Neural progenitor cell (in vitro differentiated cells): ENCODE data around the gene SHROOM4.

ENCODE experiments used
- EZH2 ChIP-seq: fragments of 200-600 bp; sonication (generic); IDR thresholded peaks from 2 replicates; pipeline ENCODE4 v1.6.1; 2017; ENCODE audit warnings: antibody characterized with exemption, mild to moderate bottlenecking, moderate library complexity
- TF ChIP-seq, protein P1 (sequence below): fragments of 200-600 bp; sonication (generic); IDR thresholded peaks from 2 replicates; pipeline ENCODE4 v1.5.1; 2017; ENCODE audit warnings: antibody characterized with exemption, mild to moderate bottlenecking

DNA sequence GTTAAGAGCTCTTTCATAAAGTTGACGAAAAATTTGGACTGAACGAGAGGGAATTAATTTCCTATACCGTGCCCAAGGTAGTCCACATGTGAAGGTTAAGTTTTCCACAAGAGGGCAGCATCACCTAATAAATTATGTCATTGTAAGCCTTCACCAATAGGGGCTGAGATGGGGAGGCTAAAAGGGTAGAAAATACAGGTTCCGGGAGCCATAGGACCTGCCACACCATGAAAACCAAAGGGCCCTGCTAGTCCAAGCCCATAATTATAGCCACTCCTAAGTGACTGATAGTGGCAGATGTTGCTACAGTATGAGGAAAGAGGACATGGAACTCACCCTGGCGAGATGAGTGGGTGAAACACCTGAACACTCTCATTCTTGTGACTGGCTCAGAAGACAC, 122.2 kb downstream of the SHROOM4 start:
- TF ChIP-seq, protein P1, sequence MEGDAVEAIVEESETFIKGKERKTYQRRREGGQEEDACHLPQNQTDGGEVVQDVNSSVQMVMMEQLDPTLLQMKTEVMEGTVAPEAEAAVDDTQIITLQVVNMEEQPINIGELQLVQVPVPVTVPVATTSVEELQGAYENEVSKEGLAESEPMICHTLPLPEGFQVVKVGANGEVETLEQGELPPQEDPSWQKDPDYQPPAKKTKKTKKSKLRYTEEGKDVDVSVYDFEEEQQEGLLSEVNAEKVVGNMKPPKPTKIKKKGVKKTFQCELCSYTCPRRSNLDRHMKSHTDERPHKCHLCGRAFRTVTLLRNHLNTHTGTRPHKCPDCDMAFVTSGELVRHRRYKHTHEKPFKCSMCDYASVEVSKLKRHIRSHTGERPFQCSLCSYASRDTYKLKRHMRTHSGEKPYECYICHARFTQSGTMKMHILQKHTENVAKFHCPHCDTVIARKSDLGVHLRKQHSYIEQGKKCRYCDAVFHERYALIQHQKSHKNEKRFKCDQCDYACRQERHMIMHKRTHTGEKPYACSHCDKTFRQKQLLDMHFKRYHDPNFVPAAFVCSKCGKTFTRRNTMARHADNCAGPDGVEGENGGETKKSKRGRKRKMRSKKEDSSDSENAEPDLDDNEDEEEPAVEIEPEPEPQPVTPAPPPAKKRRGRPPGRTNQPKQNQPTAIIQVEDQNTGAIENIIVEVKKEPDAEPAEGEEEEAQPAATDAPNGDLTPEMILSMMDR, result peak; percentile 65
- no peak for TF ChIP-seq EZH2
